ENCODE results near the gene ZNF723.
"Not testable (repeated sequence)": the region's sequence is repeated elsewhere in the genome, so short reads cannot be mapped to it uniquely, and the experiment has no call there.

Gene ZNF723
- 0 reads per million in 2 donors for total RNA-seq

DNA sequence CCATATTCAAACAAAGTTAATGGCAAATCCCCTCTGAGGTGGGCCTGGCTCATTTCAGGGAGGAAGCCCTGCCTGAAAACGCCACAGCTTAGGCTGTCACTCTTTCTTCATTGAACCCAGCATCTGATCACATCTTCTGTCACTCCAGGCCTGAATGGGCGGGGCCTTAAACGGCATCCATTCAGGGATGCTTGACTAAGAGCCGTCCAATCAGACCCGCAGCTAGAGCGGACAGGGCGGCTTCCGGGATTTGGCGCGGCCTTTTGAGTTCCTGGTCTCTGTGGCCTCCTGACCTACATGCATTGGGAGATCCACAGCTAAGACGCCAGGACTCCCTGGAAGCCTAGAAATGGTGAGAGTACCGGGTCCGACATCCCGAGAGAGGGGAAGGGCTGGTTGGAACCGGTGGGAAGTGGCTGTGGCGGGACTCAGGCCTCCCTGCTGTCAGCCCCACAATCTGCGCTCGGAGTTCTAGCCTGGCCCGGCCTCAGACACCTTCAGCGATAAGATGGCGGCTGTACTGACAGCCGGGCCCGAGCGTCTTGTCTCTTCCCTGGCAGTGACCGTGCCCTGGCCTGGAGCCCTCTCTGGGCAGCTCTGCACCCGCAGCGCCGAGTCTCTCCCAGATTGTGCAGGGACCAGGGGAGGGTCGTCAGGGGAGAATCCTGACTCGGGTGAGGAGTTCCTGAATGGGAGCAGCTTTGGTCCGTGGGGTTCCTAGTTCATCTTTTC lies at the start of gene ZNF723:
TSS of gene ZNF723 (plus strand) at position 261 of the 732 bp plus-strand sequence. CDS start at position 350, 89 bp downstream.
- no peak for DNase-seq

DNA sequence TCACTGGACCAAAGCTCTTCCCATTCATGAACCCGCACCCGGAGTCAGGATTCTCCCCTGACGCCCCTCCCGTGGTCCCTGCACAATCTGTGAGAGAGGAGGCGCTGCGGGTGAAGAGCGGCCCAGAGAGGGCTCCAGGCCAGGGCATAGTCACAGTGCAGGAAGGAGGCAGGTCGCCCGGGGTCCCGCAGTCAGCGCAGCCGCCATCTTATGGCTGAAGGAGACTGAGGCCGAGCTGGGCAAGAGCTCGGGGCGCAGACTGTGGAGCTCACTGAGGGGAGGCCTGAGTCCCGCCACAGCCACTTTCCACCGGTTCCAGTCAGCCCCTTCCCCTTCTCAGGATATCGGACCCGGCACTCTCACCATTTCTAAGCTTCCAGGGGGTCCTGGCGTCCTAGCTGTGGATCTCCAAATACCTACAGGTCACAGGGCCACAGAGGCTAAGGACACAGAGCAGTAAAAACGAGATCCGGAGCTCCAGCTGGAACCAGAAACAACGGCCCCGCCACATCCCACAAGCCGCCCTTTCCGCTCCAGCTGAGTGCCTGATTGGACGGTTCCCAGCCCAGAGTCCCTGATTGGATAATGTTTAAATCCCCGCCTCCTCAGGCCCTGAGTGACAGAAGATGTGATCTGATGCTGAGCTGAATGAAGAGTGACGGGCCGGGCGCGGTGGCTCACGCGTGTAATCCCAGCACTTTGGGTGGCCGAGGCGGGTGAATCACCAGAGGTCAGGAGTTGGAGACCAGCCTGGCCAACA lies 48.3 kb upstream of the ZNF723 start, which contains the start of gene ZNF99:
TSS of gene ZNF99 (minus strand) at position 501 of the 760 bp plus-strand sequence. CDS start at position 366, 135 bp downstream.
- peak in 1 of 5 experiments; percentile 2 for DNase-seq

GRCh38 chr19:22792863-22793262 lies 39.2 kb upstream of the ZNF723 start:
- DNase-seq, result not testable (repeated sequence)

DNA sequence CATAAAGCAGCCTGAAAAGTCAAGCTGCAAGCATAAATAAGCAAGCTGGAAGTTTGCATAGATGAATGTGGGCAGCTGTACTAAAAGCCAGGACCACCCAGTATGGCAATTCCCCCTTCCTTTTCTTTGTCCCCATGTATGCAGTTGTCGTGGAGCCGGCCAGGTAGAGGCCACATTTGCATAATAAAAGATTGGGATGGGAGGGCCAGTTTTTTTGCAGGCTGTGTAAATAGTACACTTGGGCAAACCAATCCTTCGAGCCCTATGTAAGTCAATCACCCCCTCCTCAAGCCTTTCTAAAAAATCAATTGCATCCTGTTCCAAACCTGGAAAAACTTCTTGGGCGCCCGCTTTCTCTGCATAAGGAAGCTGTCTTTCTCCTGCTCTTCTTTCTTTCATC lies 35.1 kb upstream of the ZNF723 start:
- DNase-seq, result no peak

DNA sequence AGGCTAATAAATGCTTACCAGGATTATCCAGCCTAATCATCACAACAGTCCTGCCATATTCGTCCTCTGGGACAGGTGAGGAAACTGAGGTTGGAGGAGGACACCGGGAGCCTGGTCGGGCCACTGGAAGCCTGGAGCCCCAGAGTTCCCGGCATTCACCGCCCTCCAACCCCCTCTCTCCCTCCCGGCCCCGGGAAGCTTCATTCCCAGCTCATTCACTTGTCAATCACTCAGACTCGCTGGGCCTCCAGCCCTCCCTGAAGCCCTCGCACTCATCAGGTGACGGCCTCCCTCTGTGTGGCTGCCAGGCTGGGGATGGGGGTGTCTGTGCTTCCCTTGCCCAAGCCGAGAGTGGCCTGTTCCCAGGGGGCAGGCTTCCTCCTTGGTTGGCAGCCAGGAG lies 25.7 kb upstream of the ZNF723 start:
- no peak for DNase-seq

GRCh38 chr19:22807061-22807835 lies 24.8 kb upstream of the ZNF723 start:
- DNase-seq, result no peak

DNA sequence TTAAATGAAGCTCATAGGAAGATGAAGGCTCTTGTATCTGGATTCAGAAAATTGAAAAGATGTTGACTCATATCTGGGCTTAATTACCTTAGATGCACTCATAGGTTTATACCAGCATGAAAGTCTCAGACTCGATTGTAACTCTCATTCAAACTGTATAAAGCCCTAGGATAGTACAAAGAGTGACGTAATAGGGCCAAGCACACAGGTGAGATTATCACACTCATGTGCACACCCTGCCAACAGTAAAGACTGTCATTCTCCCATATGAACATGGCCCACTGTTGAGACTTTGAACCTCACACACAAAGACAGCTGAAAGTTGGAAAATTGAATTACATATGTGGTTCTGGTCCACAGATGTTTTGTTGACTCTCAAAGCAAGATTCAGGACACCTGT lies 18.0 kb upstream of the ZNF723 start:
- no peak for DNase-seq

DNA sequence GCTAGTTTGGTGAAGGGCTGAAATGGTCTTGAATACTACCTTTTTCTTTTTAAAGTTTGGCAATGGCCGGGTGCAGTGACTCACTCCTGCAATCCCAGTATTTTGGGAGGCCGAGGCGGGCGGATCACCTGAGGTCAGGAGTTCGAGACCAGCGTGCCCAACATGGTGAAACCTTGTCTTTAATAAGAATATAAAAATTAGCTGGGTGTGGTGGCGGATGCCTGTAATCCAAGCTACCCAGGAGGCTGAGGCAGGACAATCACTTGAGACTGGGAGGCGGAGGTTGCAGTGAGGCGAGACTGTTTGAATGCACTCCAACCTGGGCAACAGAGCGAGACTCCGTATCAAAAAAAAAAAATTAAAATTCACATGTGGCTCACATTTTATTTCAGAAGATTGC lies 880 bp upstream of the ZNF723 start:
- no peak for DNase-seq

DNA sequence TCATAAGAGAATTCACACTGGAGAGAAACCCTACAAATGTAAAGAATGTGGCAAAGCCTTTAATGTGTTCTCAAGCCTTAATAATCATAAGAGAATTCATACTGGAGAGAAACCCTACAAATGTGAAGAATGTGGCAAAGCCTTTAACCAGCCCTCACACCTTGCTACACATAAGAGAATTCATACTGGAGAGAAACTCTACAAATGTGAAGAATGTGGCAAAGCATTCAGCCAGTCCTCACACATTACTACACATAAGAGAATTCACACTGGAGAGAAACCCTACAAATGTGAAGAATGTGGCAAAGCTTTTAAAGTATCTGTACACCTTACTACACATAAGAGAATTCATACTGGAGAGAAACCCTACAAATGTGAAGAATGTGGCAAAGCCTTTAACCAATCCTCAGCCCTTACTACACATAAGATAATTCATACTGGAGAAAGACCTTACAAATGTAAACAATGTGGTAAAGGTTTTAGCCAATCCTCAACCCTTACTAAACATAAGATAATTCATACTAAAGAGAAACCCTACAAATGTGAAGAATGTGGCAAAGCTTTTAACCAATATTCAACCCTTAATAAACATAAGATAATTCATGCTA lies 25.7 kb downstream of the ZNF723 start:
- not testable (repeated sequence) for DNase-seq

DNA sequence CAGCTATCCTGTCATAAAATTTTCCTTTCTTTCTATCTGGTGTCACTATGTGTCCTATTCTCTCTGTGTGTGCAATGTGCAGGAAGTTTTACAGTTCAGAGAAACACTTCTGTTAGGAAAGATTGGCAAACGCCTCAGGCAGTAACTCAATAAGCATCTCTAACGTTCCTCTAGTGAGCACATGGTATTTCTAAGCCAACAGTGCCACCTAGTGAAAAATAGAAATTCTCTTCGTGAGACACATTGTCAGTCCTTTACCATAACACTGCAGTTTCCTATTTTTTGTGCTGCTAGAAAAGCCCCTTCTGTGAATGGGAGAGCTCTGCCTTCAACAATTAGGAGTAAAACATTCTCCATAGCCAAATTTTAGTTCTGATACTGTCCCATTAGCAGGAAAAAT lies 50.7 kb downstream of the ZNF723 start:
- DNase-seq, result peak in 1 of 5 experiments; percentile 18

- DNase-seq, result no peak
Observed at GRCh38 chr19:22893855-22894270, 61.8 kb downstream of the ZNF723 start.

DNA sequence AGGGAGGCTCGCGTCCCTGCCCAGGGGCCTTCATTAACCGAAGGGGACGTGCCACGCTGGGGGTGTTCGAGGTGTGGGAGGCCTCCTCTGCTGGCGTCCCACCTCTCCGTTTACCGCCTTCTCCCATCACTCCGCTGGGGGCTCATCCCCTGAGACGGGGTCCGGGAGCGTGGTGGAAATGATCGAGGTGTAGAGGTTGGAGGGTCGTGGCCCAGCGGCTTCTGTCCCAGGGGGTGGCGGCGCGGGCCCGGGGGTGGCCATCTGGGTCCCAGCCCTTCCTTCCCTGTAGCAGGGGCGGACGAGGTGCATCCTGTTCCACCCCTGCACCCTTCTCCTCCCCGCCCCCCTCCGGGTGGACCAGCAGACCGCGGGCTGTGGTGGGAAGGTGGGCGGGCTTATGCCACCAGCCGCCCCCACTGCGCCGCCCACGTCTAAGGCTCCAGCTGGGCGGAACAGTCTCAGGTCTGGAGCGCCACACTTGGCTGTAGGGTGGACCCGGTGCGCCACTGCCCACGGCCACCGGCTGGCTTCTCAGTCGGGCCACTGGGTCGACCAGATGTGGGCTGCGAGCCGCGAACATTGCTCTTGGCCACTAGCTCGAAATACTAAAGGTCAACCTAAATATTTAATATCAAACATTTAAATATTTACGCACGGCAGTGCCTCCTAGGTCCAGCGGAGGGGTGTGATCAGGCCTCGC lies 69.5 kb downstream of the ZNF723 start:
- DNase-seq, result no peak
